Middle frontal gyrus (tissue), 1 donor: ENCODE measurements around the gene TMX2.

ENCODE experiments used
- DNase-seq: peaks from one replicate; pipeline ENCODE4 v3.0.0-alpha.2; 2015; ENCODE audit warnings: low spot score; ENCODE audit errors: extremely low spot score

Gene TMX2

GRCh38 chr11:57763568-57763967 is 51.2 kb downstream of the TMX2 start:
- no peak for DNase-seq

GRCh38 chr11:57764021-57764420 is 51.6 kb downstream of the TMX2 start:
- no peak for DNase-seq

- no peak for DNase-seq
Observed at GRCh38 chr11:57764566-57764965, 52.2 kb downstream of the TMX2 start.

- DNase-seq: no peak
Observed at GRCh38 chr11:57764972-57765371, 52.6 kb downstream of the TMX2 start.

GRCh38 chr11:57770793-57771192 is 58.4 kb downstream of the TMX2 start:
- DNase-seq: no peak

- no peak for DNase-seq
Observed at GRCh38 chr11:57771365-57771764, 59.0 kb downstream of the TMX2 start.

- DNase-seq: no peak
Observed at GRCh38 chr11:57772562-57772961, 60.2 kb downstream of the TMX2 start.

- no peak for DNase-seq
Observed at GRCh38 chr11:57773026-57773598, 60.7 kb downstream of the TMX2 start.

DNA sequence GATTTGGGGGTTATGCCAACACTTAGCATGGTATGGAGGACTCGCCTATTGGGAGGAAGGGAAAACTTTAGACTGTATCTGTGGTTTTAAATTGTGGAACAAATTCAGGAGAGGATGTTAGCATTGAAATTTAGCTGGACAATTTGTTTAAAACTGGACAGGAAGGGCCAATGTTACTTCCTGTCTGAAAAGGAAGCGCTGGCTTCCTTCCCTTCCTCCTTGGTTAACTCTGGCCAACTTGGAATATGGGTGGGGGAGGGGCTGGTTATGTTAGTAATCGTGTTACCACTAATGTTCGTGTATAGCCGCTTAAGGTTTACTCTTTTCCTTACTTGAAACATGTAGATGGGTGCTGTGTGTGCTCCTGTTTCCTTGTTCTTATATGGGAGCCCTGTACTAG is 63.1 kb downstream of the TMX2 start:
- DNase-seq: no peak

- DNase-seq: no peak
Observed at GRCh38 chr11:57776031-57776521, 63.7 kb downstream of the TMX2 start.

- no peak for DNase-seq
Observed at GRCh38 chr11:57776577-57777210, 64.3 kb downstream of the TMX2 start.

DNA sequence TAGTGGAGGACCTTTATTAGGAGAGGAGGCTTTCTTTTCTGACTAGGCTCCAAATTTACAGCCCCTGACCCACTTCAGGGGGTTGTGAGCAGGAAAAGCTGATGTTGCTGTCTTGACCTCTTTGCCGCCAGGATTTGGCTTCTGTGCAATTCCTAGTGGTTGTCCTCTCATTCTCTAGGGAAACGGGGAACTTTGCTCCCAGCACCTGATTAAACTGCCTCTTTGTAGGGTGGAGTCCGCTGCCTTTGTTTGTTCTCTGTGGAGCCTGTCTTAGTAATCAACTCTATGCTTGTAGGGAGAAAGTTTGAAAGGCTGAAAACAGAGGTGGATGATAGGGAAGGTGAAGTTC is 65.5 kb downstream of the TMX2 start:
- no peak for DNase-seq

DNA sequence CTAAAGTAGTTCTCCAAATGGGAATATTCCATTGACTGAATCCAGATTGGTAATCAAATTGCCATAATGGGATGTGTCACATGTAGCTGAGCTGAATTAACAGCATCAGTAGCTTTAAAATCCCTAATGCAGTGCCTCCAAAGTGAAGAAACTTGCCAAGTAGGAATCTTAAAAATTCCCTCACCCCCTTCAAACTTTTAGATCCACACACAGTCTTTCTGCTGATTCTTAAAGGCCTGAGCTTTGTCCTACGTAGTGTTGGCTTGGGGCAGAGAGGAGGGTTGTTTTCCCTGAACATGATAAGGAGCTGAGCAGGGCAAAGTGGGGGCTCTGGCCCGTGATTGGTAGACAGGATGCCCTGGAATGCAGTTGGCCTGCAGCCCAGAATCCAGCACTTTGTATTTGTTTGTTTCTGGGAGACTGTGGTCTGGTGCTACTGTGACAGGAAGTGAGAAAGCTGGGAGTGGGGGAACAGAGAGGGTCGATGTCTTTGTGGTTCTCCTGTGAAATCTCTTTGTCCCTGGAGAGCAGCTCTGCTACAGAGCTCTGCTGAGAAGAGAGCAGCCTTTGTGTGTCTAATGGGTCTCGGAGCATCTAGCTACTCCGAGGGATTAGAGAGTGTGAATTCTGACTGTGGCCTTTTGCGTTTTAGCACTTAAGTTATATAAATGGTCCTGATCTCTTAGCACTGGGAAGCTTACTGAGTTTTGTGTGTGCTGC is 66.1 kb downstream of the TMX2 start:
- DNase-seq: no peak

DNA sequence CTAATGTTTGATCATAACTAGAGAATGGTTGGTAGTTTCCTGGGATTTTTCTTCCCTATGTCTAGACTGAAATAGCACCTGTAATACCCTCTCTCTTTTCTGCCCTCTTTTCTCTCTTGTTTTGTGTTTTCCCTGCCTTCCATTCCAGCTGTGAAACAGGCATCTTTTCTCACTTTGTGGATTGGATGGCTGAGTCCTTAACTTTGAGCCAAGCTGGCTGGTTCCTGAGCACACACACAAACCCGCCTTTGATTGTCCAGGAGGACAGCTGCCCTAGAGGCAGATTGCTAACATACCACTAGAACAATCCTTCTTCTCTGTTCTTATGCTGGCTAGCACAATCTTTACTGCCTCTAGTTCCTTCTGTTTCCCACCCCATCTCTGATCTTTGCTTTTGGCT is 66.9 kb downstream of the TMX2 start:
- DNase-seq: no peak

- DNase-seq: no peak
Observed at GRCh38 chr11:57781529-57781943, 69.1 kb downstream of the TMX2 start.

- DNase-seq: no peak
Observed at GRCh38 chr11:57785072-57785471, 72.7 kb downstream of the TMX2 start.

GRCh38 chr11:57786436-57786835 is 74.0 kb downstream of the TMX2 start:
- no peak for DNase-seq

DNA sequence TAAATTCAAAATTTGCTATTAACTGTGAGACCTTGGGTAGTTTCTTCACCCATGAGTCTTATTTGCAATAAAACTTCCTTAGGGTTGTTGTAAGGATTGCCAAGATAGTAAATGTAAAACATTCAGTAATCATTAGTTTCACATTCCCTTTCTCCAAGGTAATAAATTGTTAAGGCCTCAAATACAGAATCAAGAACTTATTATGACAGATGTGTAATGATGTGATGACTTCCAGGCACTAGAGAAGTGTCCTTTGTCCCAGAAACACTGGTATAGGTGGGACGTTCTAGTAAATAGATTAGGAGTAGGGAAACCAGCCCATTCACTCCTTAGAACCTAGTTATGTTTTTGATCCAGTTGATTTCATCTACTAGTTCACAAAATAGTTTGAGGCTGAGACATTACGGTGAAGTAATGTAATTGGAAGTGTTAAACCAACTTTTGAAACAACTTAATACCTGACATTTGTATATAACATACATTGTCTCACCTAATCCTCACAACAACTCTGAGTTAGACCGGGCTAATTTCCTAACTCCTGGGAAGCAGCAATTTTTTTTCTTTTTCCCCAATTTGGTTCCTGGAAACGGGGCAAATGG is 74.7 kb downstream of the TMX2 start:
- DNase-seq: no peak

GRCh38 chr11:57787920-57788702 is 75.7 kb downstream of the TMX2 start:
- no peak for DNase-seq

DNA sequence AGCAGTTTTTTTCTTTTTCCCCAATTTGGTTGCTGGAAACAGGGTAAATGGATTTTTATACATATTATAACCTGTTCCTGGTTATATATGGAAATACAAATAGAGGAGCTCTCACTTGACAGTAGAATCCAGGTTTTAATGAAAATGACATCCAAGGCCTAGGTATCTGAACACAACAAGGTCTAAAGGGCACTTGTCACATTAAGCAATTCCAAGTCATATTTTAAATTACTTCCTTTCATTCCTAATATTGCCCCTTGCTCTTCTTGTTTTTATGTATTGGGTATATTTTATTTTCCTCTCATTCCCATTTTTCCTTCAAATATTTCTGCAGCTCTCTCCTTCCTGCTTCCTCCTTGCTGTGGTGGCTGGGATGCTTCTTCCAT is 76.3 kb downstream of the TMX2 start:
- no peak for DNase-seq
